Endothelial cell of coronary artery (primary cell): ENCODE data around the gene FMC1. TPM values are rescaled to one million over a fixed set of nuclear protein-coding genes. Genes with fewer than 3 reads are reported as not detected.

Experiments
- total RNA-seq: library from RNA; depleted of rRNA; stranded (reverse); fragments of >200 nt; gene quantifications from 2 replicates; pipeline ENCODE4 v1.2.3, GENCODE V29; 2014

Gene FMC1, protein sequence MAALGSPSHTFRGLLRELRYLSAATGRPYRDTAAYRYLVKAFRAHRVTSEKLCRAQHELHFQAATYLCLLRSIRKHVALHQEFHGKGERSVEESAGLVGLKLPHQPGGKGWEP
- 6.1 and 9.4 TPM in 2 replicates for total RNA-seq

DNA sequence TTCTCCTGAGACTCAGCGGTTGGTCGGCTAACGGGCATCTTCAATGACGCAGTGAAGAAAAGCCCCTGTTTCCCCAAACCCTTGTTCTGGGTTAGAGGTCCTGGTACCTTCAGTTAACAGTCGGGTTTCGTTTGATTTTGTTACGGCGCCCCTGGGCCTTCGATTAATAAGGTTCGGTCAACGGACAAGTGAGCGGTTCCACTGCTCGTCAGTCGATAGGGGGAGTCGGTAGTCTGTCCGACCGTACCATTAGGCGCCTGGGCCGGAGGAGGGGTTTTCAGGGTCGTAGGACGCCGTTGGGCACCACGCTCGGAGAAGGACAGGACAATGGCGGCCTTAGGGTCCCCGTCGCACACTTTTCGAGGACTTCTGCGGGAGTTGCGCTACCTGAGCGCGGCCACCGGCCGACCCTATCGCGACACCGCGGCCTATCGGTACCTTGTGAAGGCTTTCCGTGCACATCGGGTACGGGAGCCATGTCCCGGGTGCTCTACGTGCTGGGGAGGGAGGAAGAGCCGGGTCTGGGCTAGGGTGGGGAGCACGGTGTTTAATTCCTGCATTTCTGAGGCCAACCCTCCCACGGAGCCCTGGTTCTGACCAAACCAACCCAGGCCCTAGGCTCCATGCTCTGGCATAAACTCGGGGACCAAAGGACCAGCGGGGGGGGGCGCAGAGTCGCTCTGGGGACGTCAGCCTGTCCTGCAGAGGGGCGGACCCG, at the start of gene FMC1:
FMC1 (plus strand) TSS at position 280 of the 718 bp plus-strand sequence; CDS start at position 328, 48 bp downstream.

GRCh38 chr7:139359366-139360209, 18.5 kb downstream of the FMC1 start, which contains the start of gene LUC7L2:
TSS of gene LUC7L2 (plus strand) at chr7:139359894. CDS start at chr7:139360262, 368 bp downstream.

Other genes with a start within 250 kb of the FMC1 start
- 24.0 and 38.4 TPM in 2 replicates for gene ZC3HAV1, start 231.6 kb upstream of the FMC1 start, total RNA-seq
- gene UBN2, start 110.1 kb upstream of the FMC1 start, total RNA-seq, result 3.1 and 5.0 TPM in 2 replicates
- gene LUC7L2, start 18.6 kb downstream of the FMC1 start, total RNA-seq, result 37.0 and 54.2 TPM in 2 replicates
- not detected in 2 replicates for gene KLRG2, start 142.3 kb downstream of the FMC1 start, total RNA-seq
- gene CLEC2L, start 182.3 kb downstream of the FMC1 start, total RNA-seq, result not detected in 2 replicates